ENCODE results near the gene BSCL2. TPM values are rescaled to one million over a fixed set of nuclear protein-coding genes. Genes with fewer than 3 reads are reported as not detected.

BSCL2 gene
- total RNA-seq, 1 donor from 2014 or later, result 550 TPM

DNA sequence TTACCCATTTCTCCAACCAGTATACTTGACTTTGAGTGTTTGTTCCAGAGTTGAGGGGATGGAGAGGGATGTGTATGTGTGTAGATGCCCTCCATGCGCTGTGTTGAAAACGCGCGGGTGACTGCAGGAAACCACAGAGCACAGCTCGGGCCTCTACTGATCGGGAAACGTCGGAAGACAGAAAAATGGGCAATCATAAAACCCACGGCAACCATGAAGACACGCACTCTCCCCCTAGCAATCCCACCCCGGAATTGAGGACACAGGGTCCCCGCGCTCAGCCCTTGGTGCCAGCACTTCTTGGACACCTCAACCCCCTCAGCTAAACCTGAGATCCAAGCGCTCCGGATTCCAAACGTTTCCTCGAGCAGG lies 36.0 kb downstream of the BSCL2 start:
- H3K27me3 Mint-ChIP-seq (ENCODE audit: unreplicated experiment), result peaks cover 6% of the 10 kb centered on the region
- peak overlapping the region; percentile 97 for H3K4me3 Mint-ChIP-seq (ENCODE audit: unreplicated experiment)
- peaks cover 4% of the 10 kb centered on the region for H3K9me3 Mint-ChIP-seq (ENCODE audit: unreplicated experiment)
- TF ChIP-seq, protein P1, sequence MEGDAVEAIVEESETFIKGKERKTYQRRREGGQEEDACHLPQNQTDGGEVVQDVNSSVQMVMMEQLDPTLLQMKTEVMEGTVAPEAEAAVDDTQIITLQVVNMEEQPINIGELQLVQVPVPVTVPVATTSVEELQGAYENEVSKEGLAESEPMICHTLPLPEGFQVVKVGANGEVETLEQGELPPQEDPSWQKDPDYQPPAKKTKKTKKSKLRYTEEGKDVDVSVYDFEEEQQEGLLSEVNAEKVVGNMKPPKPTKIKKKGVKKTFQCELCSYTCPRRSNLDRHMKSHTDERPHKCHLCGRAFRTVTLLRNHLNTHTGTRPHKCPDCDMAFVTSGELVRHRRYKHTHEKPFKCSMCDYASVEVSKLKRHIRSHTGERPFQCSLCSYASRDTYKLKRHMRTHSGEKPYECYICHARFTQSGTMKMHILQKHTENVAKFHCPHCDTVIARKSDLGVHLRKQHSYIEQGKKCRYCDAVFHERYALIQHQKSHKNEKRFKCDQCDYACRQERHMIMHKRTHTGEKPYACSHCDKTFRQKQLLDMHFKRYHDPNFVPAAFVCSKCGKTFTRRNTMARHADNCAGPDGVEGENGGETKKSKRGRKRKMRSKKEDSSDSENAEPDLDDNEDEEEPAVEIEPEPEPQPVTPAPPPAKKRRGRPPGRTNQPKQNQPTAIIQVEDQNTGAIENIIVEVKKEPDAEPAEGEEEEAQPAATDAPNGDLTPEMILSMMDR (IDR thresholded peaks at IDR 0.05; ENCODE audit: partially characterized antibody, unreplicated experiment), result no peak
- peaks cover 13% of the 10 kb centered on the region for H3K4me1 Mint-ChIP-seq (ENCODE audit: low read depth, unreplicated experiment)
- H3K36me3 Mint-ChIP-seq (ENCODE audit: unreplicated experiment), result no peaks in the 10 kb centered on the region
- no peak for DNase-seq
- H3K27ac Mint-ChIP-seq (ENCODE audit: unreplicated experiment), result peak overlapping the region; percentile 99

DNA sequence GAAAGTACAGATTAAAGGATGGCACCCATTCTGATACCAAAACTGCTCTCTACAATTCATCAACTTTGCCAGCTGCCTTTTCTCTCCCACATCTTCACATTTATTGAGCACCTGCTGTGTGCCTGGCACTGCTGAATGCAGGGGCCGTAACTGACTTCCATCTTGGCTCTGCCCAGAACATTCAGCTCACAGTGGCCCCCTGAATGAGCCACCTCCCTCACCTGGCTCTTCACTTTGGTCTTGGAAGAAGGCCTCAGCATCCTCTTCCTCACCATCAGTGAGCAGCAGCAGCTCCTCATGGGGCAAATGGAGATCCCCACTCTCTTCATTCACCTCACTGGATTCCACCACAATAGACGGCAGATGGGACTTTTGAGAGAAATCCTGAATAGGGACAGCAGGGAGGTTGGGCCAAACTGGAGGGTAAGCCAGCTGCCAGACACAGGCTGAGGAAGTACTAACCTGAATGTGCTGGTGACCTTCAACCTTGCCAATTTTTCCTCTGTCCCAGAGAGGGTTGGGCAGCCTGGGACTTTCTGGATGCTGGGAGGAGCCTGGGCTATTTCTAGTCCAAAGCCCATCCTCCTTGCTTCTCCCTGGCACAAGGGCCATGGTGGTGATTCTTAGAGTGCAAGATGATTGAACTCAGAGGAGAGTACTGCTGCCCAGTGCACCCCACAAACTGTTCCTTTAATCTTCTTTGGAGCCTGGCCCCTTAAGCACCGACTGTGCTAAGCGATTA lies 37.6 kb downstream of the BSCL2 start:
- Mint-ChIP-seq H3K4me3 (ENCODE audit: unreplicated experiment) (peak overlapping the region; percentile 43), H3K4me1 (ENCODE audit: low read depth, unreplicated experiment) (peaks cover 13% of the 10 kb centered on the region), H3K27me3 (ENCODE audit: unreplicated experiment) (peaks cover 9% of the 10 kb centered on the region), H3K9me3 (ENCODE audit: unreplicated experiment) (peaks cover 10% of the 10 kb centered on the region), H3K36me3 (ENCODE audit: unreplicated experiment) (no peaks in the 10 kb centered on the region), H3K27ac (ENCODE audit: unreplicated experiment) (peak overlapping the region; percentile 81)
- DNase-seq, result no peak
- TF ChIP-seq, protein P1 (IDR thresholded peaks at IDR 0.05; ENCODE audit: partially characterized antibody, unreplicated experiment), result no peak

DNA sequence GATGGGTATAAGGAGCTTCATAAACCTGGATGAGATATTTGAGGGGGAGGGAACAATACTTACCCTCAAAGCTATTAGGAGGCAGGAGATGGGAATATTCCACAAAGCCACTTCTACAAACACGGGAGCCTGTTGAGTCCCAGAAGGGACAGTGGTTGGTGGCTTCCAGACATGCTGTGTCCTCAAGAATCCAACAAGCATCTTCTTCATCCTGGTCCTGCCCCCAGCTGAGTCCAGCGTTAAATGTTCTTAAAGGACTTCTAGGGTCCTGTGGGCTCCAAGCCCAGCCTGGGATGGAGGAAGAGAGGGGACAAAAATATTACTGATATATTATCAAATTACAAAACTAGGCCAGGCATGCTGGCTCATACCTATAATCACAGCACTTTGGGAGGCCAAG lies 39.8 kb downstream of the BSCL2 start:
- no peak for DNase-seq
- Mint-ChIP-seq H3K4me1 (ENCODE audit: low read depth, unreplicated experiment) (peaks cover 13% of the 10 kb centered on the region), H3K27me3 (ENCODE audit: unreplicated experiment) (peaks cover 9% of the 10 kb centered on the region), H3K9me3 (ENCODE audit: unreplicated experiment) (peaks cover 13% of the 10 kb centered on the region), H3K27ac (ENCODE audit: unreplicated experiment) (no peak overlapping the region), H3K4me3 (ENCODE audit: unreplicated experiment) (peak overlapping the region; percentile 96), H3K36me3 (ENCODE audit: unreplicated experiment) (no peaks in the 10 kb centered on the region)
- TF ChIP-seq, protein P1 (IDR thresholded peaks at IDR 0.05; ENCODE audit: partially characterized antibody, unreplicated experiment), result no peak

DNA sequence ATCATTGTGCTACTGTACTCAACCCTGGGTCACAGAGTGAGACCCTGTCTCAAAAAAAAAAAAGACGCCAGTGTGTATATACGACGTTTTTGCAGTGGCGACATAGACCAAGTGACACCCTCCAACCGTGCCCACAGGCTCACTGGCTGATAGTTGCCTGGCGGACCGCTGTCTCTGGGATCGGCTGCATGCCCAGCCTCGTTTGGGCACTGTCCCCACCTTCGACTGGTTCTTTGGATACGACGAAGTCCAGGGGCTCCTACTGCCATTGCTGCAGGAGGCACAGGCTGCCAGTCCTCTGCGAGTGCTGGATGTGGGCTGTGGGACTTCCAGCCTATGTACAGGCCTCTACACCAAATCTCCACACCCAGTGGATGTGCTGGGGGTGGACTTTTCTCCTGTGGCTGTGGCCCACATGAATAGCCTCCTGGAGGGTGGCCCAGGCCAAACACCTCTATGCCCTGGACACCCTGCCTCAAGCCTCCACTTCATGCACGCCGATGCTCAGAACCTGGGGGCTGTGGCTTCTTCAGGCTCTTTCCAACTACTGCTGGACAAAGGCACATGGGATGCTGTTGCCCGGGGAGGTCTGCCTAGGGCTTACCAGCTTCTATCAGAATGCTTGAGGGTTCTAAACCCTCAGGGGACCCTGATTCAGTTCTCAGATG lies 40.8 kb downstream of the BSCL2 start:
- Mint-ChIP-seq H3K27ac (ENCODE audit: unreplicated experiment) (peak overlapping the region; percentile 59), H3K36me3 (ENCODE audit: unreplicated experiment) (no peaks in the 10 kb centered on the region), H3K9me3 (ENCODE audit: unreplicated experiment) (peaks cover 13% of the 10 kb centered on the region), H3K4me3 (ENCODE audit: unreplicated experiment) (peak overlapping the region; percentile 96), H3K27me3 (ENCODE audit: unreplicated experiment) (peaks cover 7% of the 10 kb centered on the region), H3K4me1 (ENCODE audit: low read depth, unreplicated experiment) (peaks cover 13% of the 10 kb centered on the region)
- no peak for DNase-seq
- TF ChIP-seq, protein P1 (IDR thresholded peaks at IDR 0.05; ENCODE audit: partially characterized antibody, unreplicated experiment), result no peak
